ENCODE measurements around the gene HOOK2. TPM values are rescaled to one million over a fixed set of nuclear protein-coding genes. Genes with fewer than 3 reads are reported as not detected.

Gene HOOK2
- total and polyA plus RNA-seq, 2 of the 13 experiments (the other 11 are each of a cell fraction or from before 2014, with no cell fraction given) = 9.2 to 12.9 TPM

DNA sequence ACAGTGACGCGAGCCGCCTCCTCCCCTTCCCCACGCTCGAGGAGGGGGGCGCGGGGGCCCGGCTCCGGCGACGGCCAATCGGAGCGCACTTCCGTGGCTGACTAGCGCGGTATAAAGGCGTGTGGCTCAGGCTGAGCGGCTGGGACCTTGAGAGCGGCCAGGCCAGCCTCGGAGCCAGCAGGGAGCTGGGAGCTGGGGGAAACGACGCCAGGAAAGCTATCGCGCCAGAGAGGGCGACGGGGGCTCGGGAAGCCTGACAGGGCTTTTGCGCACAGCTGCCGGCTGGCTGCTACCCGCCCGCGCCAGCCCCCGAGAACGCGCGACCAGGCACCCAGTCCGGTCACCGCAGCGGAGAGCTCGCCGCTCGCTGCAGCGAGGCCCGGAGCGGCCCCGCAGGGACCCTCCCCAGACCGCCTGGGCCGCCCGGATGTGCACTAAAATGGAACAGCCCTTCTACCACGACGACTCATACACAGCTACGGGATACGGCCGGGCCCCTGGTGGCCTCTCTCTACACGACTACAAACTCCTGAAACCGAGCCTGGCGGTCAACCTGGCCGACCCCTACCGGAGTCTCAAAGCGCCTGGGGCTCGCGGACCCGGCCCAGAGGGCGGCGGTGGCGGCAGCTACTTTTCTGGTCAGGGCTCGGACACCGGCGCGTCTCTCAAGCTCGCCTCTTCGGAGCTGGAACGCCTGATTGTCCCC lies 16.1 kb upstream of the HOOK2 start, which contains the start of gene JUNB (continued):
- TF ChIP-seq, protein P1, sequence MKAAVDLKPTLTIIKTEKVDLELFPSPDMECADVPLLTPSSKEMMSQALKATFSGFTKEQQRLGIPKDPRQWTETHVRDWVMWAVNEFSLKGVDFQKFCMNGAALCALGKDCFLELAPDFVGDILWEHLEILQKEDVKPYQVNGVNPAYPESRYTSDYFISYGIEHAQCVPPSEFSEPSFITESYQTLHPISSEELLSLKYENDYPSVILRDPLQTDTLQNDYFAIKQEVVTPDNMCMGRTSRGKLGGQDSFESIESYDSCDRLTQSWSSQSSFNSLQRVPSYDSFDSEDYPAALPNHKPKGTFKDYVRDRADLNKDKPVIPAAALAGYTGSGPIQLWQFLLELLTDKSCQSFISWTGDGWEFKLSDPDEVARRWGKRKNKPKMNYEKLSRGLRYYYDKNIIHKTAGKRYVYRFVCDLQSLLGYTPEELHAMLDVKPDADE (CRISPR knock-in tag; IDR thresholded peaks at IDR 0.05) = no peak
- TF ChIP-seq ZNF749 (CRISPR knock-in tag; IDR thresholded peaks at IDR 0.05; ENCODE audit: borderline replicate concordance) (peak; percentile 91), JDP2 (CRISPR knock-in tag; IDR thresholded peaks at IDR 0.05; ENCODE audit: borderline replicate concordance) (no peak; the same call in 1 of the 2 replicates), ZNF33B (CRISPR knock-in tag; IDR thresholded peaks at IDR 0.05) (no peak), NFKB2 (CRISPR knock-in tag; IDR thresholded peaks at IDR 0.05; ENCODE audit: borderline replicate concordance) (peak; percentile 89; the same call in 1 of the 2 replicates), PCBP1 (IDR thresholded peaks at IDR 0.05; ENCODE audit: borderline replicate concordance, low read depth, low read length) (0 out of 2 replicates have a peak, but pooled peaks have one; percentile 80), ATF1 (CRISPR knock-in tag; IDR thresholded peaks at IDR 0.05) (peak; percentile 86), ZSCAN30 (CRISPR knock-in tag; IDR thresholded peaks at IDR 0.05) (no peak), JUN (CRISPR knock-in tag; IDR thresholded peaks at IDR 0.05) (no peak), ZNF263 (CRISPR knock-in tag; IDR thresholded peaks at IDR 0.05) (no peak), ZNF781 (CRISPR knock-in tag; IDR thresholded peaks at IDR 0.05; ENCODE audit: borderline replicate concordance, not compliant biosample characterization) (no peak), POGZ (CRISPR knock-in tag; IDR thresholded peaks at IDR 0.05) (peak; percentile 46; the same call in 1 of the 2 replicates), HNRNPLL (IDR thresholded peaks at IDR 0.05; ENCODE audit: low read depth, low read length, poor library complexity, severe bottlenecking) (peak; percentile 70), KDM5A (IDR thresholded peaks at IDR 0.05; ENCODE audit: borderline replicate concordance, low read length) (0 out of 2 replicates have a peak, but pooled peaks have one; percentile 28), ZNF747 (CRISPR knock-in tag; IDR thresholded peaks at IDR 0.05; ENCODE audit: borderline replicate concordance) (peak; percentile 66; the same call in 1 of the 2 replicates), RCOR2 (CRISPR knock-in tag; IDR thresholded peaks at IDR 0.05) (no peak), ZNF543 (CRISPR knock-in tag; IDR thresholded peaks at IDR 0.05) (no peak), MXI1 (IDR thresholded peaks at IDR 0.05; ENCODE audit: borderline replicate concordance, low read depth, low read length) (peak; percentile 92)
- TF ChIP-seq, protein P2, sequence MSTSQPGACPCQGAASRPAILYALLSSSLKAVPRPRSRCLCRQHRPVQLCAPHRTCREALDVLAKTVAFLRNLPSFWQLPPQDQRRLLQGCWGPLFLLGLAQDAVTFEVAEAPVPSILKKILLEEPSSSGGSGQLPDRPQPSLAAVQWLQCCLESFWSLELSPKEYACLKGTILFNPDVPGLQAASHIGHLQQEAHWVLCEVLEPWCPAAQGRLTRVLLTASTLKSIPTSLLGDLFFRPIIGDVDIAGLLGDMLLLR (CRISPR knock-in tag; IDR thresholded peaks at IDR 0.05) = 0 out of 2 replicates have a peak, but pooled peaks have one; percentile 45
- TF ChIP-seq, protein P3, sequence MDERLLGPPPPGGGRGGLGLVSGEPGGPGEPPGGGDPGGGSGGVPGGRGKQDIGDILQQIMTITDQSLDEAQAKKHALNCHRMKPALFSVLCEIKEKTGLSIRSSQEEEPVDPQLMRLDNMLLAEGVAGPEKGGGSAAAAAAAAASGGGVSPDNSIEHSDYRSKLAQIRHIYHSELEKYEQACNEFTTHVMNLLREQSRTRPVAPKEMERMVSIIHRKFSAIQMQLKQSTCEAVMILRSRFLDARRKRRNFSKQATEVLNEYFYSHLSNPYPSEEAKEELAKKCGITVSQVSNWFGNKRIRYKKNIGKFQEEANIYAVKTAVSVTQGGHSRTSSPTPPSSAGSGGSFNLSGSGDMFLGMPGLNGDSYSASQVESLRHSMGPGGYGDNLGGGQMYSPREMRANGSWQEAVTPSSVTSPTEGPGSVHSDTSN (CRISPR knock-in tag; IDR thresholded peaks at IDR 0.05) = peak; percentile 62
- TF ChIP-seq, protein P4, sequence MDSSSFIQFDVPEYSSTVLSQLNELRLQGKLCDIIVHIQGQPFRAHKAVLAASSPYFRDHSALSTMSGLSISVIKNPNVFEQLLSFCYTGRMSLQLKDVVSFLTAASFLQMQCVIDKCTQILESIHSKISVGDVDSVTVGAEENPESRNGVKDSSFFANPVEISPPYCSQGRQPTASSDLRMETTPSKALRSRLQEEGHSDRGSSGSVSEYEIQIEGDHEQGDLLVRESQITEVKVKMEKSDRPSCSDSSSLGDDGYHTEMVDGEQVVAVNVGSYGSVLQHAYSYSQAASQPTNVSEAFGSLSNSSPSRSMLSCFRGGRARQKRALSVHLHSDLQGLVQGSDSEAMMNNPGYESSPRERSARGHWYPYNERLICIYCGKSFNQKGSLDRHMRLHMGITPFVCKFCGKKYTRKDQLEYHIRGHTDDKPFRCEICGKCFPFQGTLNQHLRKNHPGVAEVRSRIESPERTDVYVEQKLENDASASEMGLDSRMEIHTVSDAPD (CRISPR knock-in tag; IDR thresholded peaks at IDR 0.05) = no peak

All from HepG2 (cell line).